CD4-positive, alpha-beta T cell treated with Interleukin-6 for 4 hours (primary cell): ENCODE results near the gene NID2.

Experiments used
- DNase-seq: peaks from one replicate; pipeline ENCODE4 v3.0.0-alpha.2; 2020; ENCODE audit warnings: mixed read lengths

Gene NID2

DNA sequence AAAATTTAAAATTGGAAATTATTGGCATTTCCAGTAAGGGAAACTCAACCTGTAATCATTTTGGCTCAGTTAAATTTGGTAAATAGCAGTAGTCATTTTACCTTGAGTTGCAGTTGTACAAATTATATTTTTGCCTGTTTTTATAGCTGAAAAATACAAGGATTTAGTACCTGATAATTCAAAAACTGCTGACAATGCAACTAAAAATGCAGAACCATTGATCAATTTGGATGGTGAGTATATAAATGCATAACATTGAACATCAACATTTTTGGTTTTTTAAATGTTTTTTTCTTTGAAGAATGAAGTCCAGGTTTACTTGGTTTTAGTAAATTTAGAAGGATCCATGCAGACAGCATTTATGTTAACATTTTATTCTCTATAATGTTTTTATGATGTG lies 70.5 kb downstream of the NID2 start:
- no peak for DNase-seq

DNA sequence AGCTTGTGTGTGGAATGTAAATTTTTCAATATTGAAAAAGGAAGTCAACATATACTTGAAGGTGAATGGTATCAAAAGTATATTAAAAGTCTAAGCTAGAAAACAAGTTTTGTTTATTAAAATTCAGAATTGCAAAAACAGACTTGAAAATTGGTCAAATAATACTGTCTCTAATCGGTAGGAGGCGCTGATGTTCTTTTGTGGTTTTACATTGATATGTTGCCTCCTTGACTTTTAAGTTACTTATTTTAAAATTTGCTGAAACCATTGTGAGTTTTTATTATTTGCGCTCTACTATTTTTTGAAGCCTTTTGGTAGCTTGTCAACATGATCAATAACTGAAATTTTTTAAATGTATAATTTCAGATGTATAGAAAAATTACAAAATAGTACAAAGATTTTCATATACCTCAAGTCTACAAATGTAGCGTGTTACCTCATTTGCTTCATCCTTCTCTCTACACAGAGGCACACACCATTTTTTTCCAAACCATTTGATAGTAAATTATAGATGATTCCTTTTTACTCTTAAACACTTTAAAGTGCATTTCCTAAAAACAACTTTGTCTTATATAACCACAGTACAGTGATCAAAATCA lies 72.6 kb downstream of the NID2 start:
- DNase-seq = no peak

DNA sequence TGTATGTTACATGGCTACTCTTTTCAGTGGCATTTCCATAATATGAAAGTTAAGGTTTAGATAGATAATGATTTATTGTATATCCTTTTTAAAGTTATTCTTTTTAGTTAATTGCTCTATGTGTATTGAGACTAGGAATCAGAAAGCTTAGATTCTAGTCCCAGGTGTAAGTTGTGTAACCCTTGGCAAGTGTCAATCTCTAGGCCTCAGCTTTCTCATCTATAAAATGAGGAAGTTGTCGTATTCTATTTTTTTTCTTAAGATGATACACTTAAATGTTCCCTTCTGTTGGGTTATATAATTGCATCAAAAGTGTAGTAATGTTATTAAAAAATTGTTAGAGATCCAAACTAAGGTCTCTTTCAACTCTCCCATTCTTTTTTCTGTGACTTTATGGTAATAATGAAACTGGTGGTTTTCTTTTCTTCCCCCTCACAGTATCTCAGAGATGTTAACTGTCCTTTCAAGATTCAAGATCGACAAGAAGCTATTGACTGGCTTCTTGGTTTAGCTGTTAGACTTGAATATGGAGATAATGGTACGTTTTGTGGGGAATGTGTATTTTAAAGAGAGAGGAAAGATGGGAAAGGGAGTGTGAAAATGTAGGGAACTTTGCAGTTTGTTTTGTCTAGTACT lies 75.5 kb downstream of the NID2 start:
- no peak for DNase-seq

DNA sequence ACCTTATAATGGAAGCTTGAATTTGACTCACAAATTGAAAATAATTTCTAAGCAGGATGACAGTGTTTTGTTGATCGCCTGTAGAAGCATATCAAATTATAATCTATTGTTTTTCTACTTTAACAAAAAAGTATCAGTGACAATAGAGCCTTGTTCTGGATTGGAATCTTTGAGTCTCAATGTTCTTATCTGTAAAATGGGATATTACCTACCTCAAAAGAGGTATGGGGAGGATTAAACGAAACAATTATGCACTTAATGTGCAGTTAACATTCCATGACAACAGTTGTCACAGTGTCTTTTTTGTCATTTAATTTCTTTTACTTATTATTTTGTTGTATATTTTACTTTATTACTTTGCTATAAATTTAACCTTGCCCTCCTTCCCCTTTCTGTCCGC lies 78.4 kb downstream of the NID2 start:
- no peak for DNase-seq

DNA sequence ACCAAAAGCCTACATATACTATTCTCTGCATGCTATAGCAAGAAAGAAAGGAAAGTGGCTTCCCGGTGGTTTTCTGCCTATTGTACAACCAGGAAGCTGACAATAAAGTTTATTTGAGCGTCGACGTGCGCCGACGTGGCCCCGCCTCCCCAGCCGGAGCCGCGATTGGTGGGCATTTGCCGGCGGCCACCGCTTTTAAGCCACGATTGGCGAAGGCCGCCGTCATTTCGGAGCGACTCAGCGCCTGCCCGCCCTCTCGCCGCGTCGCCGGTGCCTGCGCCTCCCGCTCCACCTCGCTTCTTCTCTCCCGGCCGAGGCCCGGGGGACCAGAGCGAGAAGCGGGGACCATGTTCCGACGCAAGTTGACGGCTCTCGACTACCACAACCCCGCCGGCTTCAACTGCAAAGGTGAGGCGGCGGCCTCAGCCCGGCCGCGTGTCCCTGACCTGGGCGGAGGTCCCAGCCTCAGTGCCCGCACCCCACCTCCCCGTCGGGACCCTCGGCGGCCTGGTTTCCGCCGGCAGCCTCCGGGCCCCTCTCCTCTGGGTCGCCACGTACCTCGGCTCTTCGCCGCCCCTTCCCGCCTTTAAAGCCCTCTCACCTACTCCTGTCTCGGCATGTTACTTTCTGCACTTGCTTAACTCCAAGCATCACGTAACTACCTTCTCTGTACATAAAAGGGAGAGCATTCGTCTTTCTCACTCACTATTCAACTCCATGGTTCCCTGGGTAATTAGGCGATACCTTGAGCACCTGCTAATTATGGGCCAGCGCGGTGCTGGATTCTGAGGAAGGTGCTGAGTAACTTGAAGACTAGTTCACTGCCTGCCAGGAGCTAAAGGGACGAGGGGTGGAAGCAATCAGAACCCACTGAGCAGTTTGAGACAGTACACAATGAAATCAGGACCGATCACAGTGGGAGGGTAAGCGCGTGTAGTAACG lies 79.3 kb downstream of the NID2 start, which contains the start of gene RTRAF:
RTRAF (plus strand) TSS at position 254 of the 942 bp plus-strand sequence; CDS start at position 348, 94 bp downstream.
- peak; percentile 93 for DNase-seq

DNA sequence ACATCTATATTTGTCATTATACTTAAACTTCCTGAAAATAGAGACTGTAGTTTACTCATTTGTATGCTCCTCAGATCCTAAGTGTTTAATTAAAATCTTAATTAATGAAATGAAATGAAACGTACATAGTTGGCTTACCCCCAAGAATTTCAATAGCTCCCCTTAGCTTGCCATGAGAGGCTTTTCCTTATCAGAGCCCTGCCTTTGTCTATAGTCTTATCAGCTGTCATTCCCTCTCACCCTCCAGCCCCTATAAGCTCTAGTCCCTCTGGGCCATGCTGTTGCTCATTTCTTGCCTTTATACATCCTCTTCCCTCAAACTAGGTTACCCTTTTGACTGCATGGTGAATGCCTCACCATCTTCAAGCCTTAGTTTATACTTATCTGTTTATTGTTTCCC lies 80.6 kb downstream of the NID2 start:
- no peak for DNase-seq

DNA sequence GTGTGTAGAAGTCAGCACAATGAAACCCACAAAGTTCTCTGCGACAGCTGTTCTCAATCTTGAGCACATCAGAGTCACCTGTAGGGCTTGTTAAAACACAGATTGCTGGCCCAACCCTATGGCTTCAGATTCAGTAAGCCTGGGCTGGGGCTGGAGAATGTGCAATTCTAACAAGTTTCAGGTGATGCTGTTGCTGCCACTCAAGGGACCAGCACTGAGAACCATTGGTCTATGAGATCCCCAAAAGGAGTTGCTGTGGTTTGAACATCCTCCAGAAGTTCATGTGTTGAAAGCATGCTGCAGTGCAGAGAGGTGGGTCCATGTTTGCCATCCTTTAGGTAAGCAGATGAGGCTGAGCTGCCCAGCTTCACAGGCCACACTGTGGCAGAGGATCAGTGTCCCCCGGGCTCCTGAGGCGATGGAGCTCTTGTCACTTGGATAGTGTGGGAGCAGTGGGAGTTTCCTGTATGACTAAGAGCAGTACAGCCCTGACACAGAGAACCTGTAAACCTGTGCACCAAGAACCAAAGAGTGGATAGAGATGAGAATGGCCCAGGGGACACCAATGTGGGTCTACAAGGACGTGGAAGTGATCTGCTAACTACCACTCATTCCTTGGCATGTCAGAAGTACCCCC lies 87.5 kb downstream of the NID2 start:
- DNase-seq = no peak

DNA sequence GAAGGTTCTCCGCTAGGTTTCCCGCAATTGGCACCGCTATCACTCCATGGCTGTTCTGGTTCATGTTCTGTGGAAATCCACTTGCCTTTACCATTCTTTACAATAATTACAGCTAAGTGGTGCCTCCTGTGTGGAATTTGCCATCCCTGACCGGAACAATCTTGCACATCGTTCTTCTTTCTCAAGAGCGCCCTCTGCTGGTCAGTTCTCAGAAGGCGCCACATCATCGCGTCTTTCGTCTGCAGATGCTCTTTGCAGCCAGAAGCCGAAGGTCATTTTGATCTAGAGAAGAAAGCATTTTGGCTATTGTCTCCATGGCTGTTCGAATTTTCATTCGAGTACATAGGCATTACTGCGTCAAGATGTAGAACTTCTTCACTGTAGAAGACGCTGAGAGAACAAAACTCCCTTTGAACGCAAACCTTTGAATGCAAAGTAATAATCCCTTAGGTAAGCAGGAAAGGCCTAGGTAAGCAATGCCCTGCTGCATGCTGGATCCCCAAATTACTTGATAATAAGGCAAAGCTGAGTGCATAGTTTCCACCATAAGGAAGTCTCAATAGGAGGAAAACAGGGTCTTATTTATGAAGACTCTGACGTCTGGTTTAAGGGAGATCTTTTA lies 89.7 kb downstream of the NID2 start:
- peak; percentile 87 for DNase-seq

DNA sequence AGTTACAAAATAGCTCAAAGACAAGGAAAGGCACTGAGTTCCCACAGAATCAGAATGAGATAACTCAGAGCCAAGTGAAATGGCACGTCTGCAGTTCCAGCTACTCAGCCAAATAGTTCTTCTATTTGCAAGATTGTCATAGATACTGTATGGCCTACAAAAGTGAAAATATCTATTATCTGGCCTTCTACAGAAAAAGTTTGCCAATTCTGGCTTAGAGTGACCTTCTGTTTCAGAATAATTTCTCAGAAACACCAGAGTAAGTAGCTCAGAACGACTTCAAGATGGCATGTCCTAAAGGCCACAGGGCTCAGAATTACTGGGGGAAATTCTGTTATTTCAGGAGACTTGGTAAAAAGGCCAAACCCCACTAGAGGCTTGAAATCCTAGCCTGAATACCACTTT lies 90.2 kb downstream of the NID2 start:
- no peak for DNase-seq

DNA sequence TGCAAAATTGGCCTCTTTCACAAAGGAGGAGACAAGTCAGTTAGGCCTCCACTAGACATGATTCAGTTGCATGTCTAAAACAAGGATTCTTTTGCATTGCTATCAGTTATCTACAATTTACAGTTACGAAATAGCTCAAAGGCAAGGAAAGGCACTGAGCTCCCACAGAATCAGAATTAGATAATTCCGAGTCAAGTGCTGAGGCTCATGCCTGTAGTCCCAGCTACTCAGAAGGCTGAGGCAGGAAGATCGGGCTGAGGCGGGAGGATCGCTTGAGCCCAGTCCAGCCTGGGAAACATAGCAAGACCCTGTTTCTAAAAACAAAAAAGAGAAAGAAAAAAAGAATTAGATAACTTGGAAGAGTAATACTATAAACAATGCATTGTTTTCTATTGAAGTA lies 91.8 kb downstream of the NID2 start:
- no peak for DNase-seq

DNA sequence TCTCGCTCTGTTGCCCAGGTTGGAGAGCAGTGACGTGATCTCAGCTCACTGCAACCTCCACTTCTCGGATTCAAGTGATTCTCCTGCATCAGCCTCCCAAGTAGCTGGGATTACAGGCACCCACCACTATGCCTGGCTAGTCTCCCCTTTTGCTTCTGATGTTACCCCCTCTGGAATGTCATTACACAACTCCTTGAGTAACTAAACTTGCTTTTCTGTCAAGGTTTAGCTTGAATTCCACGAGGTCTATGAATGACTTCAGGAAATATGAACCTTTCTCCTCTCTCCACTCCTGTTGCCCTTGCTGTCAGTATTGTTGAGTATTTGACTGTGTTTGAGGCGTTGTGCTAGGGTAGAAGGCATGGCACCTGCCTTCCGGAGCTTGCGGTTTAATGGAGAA lies 96.3 kb downstream of the NID2 start:
- no peak for DNase-seq

DNA sequence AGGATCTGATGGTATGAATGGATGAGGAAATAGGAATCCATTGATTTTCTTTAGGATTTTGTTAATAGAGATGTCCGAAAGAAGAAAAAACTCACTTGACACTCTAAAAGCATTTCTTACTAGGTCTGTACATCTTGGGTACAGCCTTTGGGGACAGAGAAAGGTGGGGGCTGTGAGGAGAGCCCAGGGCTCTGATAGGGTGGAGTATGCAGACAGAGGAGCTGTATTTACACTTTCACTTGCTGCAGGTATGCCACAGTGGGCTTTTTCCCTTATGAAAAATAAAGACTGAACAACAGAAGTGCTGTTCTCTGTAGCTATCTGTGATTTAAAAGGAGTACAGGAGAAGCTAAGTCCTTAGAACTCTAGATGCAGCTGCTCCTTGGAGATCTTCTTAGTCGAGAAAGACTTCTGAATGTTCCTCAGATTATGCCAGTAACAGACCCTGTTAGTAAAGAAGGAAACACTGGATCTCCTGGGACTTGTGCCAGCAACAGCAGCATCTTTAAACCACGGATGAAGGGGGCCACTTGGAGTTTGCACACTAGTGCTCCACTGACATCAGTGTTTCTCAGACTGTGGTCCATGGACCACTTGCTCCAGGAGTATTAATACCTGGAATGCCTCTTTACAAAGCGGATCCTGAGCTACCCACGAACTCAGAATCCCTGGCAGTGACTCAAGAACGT lies 98.9 kb downstream of the NID2 start:
- DNase-seq = no peak

DNA sequence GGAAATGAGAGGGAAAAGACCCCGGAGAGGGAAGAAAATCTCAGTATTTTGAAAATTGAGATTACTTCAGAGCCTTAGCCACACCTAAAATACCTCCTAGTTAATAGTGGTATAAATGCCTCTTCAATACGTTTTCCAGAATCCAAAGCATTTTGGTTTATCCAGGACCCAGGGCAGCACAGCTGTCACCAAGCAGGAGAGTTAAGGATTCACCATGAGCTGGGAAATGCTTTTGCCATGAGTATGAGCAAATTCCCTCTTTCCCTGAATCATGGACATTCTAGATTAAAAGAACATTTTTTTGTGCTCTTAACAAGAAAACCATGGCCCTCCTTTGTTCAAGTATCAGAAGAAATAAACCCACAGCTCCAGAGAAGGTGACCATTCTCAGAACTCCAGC lies 101.3 kb downstream of the NID2 start:
- no peak for DNase-seq

DNA sequence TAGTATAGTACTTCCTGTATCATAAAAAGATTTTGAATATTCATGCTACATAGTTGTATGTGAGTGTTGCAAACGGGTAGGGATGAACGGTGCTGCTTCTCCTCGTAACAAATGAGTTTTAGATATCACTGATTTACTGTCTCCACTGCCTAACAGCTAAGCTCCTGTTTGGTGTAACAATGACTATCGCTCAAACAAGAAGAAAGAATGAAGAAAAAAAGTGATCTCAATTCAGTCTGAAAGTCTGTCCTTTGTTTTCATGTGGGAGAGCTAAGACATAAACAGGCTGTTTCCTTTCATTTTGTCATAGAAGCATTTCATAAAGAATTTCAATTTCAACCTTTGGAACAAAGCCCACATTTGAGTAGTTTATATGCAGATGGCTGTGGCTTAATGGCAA lies 105.6 kb downstream of the NID2 start:
- no peak for DNase-seq

DNA sequence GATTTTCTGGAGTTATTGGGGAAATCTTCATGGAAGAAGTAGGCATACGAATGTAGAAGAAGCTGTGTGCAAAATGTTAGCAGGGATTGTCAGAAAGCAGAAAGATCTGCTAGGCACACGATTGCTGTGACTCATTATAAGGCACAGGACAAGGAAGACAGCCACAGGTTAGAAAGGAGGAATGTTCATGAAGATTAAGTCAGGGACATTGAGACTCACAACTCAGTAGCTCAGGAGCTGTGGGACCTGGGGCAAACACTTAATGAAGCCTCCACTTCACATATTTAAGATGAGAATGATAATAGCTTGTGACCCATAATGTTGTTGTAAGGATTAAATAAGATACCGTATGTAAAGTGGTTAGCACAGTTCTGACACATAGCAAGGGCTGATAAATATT lies 106.1 kb downstream of the NID2 start:
- DNase-seq = no peak

DNA sequence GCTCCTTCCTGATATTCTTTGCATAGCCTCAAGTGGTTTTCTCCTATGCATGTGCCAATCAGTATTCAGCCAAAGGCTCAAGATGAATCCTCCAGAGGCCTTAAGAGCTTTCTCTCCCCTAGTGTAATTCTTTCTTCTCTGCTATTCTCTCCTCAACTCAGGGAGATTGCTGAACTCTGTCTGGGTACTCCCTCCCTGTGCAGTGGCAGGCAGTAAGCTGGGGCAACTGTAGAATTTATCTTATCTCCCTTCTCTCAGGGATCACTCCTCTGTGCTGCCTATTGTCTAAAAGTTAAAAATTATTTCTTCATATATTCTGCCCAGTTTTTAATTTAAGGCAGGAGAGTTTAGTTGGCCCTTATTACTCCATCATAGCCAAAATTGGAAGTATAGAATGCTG lies 108.0 kb downstream of the NID2 start:
- no peak for DNase-seq

DNA sequence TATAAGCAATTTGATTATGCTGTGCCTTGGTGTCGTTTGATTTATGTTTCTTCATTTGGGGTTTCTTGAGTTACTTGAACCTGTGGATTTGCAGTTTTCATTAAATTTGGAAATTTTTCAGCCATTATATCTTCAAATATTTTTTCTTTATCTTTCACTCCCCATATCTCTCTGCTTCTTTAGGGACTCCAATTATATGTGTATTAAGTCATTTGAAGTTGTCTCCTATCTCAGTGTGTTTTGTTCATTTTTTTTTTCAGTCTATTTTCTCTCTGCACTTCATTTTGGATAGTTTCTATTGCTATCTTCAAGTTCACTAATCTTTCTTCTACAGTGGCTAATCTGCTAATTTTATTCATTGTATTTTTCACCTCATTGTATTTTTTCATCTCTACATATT lies 108.9 kb downstream of the NID2 start:
- DNase-seq = no peak

DNA sequence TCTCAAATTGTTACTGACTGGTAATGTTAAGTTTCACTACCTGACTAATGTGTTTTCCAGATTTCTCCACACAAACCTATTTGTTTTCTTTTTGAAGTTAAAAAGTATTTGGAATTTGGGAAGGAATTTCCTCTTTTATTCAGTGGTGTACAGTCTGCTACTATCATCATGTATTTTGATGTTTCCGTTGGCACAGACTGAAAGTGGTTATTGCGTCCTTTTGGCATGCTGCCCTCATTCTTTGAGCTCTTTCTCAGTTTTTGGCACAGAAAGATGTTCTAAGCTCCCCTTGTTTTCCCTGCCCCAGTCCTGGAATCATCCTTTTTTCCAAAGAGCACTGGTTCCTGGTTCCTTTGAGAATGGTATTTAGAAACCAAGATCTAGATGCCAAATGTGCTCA lies 110.9 kb downstream of the NID2 start:
- no peak for DNase-seq
